ENCODE results near the gene TOR2A.
A peak's percentile ranks its signal among the peaks of the same experiment; 100 is the strongest.

Gene TOR2A

DNA sequence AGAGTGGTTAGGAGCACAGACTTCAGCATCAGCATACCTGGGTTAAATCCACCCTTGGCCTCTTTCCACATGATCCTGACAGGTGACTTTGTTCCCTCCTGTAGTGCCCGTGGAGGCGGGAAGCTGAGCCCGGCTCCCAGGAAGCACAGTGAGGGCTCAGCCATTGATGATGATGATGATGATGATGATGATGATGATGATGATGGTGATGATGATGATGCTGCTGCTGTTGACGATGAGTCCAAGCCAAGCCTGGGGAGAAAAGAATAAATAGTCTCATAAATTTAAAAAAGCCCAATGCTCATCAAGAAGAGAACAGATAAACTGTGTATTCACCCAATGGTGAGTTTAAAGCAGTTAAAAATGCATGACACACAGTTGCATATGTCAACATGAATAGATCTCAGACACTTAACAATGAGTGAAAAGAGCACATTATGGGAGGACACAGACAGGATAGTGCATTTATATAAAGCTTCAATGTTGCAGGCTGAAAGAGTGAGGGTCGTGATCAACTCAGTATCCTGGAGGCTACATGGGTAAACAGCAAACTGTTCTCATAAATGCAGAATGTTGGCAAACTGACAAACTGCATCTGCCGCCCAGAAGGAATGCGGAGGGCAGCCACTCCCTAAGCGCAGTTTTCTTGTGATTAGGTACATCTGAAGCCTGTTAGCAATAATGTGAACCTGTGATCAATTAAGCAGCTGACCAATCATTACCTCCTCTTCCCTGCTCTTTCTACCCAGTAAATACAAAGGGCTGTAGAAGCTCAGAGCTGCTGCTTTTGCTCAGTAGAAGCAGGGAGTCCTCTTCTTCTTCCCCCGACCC, 40.0 kb downstream of the TOR2A start:
- DNase-seq, result peak; percentile 48

DNA sequence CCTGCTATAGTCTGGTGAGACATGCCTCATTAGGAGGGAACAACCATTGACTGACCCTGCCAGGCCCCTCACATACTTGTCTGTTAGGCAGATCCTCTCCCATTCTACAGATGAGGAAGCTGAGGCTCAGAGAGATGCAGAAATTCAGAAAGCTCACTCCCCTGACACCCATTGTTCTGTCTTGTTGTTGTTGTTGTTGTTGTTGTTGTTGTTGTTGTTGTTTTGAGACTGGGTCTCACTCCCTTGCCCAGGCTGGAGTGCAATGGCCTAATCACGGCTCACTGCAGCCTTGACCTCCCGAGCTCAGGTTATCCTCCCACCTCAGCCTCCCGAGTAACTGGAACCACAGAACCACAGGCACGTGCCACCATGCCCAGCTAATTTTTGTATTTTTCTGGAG, 41.4 kb downstream of the TOR2A start:
- DNase-seq, result no peak

DNA sequence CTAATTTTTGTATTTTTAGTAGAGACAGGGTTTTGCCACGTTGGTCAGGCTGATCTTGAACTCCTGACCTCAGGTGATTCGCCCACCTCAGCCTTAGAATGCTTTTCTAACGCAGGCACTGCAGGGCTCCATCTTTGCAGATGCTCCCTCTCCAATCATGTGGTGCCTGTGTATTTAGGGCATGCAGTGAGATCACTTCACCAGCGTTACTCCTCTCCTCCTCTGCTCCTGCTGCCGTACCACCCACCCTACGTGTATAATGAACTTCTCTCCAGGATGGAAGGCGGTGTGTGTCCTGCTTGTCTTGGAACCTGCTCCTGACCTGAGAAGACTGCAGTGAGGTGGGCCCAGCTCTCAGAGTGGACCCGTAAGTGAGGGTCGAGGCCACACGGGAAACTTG, 42.0 kb downstream of the TOR2A start:
- no peak for DNase-seq

DNA sequence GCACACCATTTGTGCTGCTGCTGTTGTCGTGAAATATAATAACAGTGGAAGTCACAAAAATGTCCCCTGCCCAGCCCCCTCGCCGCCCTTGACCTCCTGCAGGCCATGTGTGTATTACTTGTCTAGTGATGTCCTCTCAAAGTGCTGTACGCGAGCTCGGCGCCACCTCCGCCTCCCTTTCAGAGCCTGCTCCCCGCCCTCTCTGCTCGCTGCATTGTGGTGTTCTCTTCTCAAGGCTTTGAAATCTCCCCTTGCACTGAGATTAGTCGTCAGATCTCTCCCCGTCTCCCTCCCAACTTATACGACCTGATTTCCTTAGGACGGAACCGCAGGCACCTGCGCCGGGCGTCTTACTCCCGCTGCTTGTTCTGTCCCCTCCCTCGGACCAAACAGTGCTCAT, 43.0 kb downstream of the TOR2A start:
- DNase-seq, result no peak

DNA sequence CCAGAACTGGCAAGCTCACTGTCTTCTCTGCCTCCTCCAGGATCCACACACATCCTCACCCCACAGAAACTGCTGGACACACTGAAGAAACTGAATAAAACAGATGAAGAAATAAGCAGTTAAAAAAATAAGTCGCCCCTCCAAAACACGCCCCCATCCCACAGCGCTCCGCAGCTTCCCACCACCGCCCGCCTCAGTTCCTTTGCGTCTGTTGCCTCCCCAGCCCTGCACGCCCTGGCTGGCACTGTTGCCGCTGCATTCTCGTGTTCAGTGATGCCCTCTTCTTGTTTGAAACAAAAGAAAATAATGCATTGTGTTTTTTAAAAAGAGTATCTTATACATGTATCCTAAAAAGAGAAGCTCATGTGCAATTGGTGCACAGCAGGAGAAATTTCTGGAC, 44.4 kb downstream of the TOR2A start:
- DNase-seq, result no peak

DNA sequence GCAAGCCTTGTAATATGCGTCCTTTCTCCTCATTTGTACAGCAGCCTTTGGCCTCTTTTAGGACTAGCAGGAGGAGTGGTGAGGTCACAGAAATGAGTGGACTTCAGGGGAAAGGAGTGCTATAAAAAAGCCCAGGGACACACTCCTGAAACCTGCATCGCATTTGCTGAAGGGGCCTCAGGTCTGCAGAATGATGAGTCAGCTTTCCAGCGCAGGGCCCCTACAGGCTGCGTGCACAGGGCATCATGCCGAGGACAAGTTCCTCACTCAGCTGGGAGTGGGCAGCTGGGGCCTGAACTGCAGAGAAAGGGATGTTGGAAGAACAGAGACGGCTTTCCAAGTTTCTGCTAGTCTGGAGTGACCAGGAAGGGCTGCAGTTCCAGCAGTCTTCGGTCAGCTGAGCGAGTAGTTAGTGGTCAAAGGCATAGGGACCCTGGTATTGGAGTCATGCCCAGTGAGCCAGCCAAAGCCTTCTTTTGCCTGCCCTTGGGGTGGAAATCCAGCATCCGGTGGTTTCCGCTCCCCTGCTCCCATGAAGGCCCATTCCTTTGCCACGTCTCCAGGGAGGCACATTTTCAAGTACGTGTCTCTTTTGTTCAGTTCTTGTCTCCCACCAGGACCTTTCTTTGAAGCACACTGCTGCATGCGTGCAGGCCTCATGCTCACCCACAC, 45.6 kb downstream of the TOR2A start:
- DNase-seq, result no peak

DNA sequence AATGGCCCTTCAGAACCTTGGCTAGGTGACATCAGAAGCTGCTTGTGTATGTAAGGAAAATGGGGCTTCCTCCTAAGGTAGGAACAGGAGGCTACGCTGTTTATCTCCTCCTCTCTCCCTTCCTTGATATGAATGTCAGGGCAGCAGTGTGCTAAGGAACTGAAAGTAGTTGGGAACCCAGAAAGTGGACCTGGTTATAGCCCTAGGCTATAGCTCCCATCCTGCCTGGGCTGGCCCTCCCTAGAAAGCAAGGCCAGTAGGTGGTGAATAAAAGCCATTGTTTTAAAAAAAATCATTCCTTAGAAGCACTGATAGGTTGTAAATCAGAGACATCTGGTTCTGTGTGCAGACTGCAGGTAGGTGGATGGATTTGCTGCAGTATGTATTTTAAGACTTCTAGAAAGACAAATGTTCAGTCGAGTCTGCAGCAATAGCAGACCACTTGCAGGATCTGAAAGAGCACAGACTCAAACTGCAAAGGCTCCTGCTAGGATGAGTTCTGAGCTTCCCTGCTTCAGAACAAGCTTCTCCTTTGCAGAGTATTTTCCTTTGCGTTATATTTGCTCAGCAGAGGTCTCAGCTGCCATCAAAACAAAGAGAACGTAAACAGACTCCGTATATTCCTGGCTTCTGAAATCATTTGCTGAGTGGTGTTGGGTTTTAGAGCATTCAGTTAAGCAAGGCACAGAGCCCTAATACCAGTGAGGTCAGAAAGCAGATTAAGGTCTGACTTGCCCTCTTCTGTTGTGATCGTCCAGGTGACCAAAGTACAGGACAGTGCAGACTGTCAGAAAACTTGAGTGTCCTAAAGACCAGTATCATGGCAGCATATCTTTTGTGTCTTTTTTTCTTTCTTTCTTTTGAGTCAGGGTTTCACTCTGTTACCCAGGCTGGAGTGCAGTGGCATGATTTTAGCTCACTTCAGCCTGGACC, 48.4 kb downstream of the TOR2A start:
- no peak for DNase-seq

DNA sequence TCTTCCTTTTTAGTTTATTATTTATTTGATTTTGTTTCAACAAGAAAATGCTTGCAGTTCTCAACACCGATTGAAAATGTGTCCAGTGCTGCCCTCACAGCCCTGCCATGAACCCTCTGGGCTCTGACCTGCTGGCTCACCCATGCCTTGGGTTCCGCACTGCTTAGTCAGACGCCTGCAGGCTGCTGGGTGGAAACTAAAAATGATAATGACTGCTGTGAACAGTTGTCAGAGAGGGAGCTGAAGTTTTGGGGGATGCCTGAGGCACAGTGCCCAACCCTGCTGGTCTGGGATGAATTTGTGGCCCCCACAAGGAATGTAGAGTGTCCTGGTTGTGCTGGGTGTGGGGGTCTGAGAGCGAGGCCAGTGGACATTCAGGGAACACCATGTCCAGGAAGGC, 50.5 kb downstream of the TOR2A start:
- peak; percentile 51 for DNase-seq

DNA sequence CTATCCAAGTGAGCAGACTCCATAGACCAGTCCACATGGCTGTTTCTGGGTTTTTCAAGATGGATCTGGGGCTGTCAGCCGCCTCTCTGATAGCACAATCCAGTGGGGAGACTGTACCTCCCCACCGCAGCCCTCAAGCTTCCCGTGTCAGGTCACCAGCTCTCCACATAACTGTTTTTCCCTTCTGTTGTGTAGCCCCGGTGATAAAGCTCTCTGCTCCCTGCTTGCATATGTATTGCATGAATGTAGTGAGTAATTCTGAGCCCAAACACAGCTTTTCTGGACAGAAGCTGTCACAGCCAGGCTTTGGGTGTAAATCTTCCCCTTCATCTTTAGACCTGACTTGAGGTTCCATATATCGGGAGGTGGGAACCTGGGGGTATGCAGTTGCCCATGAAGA, 51.4 kb downstream of the TOR2A start:
- DNase-seq, result peak; percentile 62

DNA sequence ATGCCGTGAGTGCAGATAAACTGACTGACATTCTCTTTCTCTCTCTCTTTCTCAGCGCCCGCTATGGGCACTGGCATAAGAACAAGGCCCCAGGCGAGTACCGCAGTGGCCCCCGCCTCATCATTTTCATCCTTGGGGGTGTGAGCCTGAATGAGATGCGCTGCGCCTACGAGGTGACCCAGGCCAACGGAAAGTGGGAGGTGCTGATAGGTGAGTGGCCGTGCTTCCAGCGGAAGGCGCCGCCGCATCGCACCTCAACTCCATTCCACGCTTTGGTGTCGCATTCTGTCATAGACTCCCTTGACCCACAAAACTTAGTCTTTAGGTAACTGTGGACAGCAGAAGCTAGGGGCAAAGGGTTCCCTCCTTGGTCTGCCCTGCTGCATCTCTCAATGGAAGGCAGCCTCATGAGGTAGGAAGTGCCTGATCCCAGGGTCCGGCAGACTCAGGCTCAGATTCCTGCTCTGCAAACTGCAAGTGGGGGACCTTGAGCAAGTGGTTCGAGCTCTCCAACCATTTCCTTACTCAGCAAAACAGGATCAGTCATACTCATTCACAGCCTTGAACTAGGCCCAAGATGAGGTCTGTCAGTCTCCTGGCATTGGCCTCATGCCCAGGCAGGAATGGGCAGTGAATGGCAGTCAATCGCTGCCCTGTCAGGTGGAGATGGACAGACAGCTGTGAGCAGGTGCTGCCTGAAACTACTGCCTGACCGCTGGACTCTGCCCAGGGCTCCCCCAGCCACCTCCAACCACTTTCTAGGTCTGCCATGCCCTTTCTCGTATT, 52.5 kb downstream of the TOR2A start:
- no peak for DNase-seq
